GM19463 (cell line): ENCODE measurements around the gene MAP2K5.
"Not testable (repeated sequence)": the region's sequence is repeated elsewhere in the genome, so short reads cannot be mapped to it uniquely, and the experiment has no call there.

Experiments used
- ATAC-seq: cut with Tn5 transposase; IDR thresholded peaks from one replicate; pipeline ENCODE4 v1.9.1; 2021; ENCODE audit warnings: mild to moderate bottlenecking, moderate library complexity; ENCODE audit not compliant: unreplicated experiment

Gene MAP2K5

GRCh38 chr15:67590191-67590590 is 47.7 kb downstream of the MAP2K5 start:
- no peak for ATAC-seq

GRCh38 chr15:67592245-67592644 is 49.7 kb downstream of the MAP2K5 start:
- ATAC-seq = no peak

- ATAC-seq = no peak
Observed at GRCh38 chr15:67593562-67593961, 51.1 kb downstream of the MAP2K5 start.

- no peak for ATAC-seq
Observed at GRCh38 chr15:67594770-67595169, 52.3 kb downstream of the MAP2K5 start.

GRCh38 chr15:67595572-67595971 is 53.1 kb downstream of the MAP2K5 start:
- ATAC-seq = no peak

GRCh38 chr15:67601073-67601472 is 58.6 kb downstream of the MAP2K5 start:
- no peak for ATAC-seq

- ATAC-seq = no peak
Observed at GRCh38 chr15:67603063-67603462, 60.6 kb downstream of the MAP2K5 start.

GRCh38 chr15:67605871-67606270 is 63.4 kb downstream of the MAP2K5 start:
- ATAC-seq = no peak

- ATAC-seq = no peak
Observed at GRCh38 chr15:67606742-67607141, 64.2 kb downstream of the MAP2K5 start.

- no peak for ATAC-seq
Observed at GRCh38 chr15:67607329-67607728, 64.8 kb downstream of the MAP2K5 start.

GRCh38 chr15:67607959-67608637 is 65.6 kb downstream of the MAP2K5 start:
- ATAC-seq = no peak

- ATAC-seq = no peak
Observed at GRCh38 chr15:67608638-67608959, 66.1 kb downstream of the MAP2K5 start.

GRCh38 chr15:67611370-67612369 is 69.2 kb downstream of the MAP2K5 start:
- ATAC-seq = no peak

- no peak for ATAC-seq
Observed at GRCh38 chr15:67613211-67613610, 70.7 kb downstream of the MAP2K5 start.

GRCh38 chr15:67613708-67614107 is 71.2 kb downstream of the MAP2K5 start:
- ATAC-seq = no peak

GRCh38 chr15:67615131-67615534 is 72.6 kb downstream of the MAP2K5 start:
- not testable (repeated sequence) for ATAC-seq

- ATAC-seq = no peak
Observed at GRCh38 chr15:67618297-67618696, 75.8 kb downstream of the MAP2K5 start.

- no peak for ATAC-seq
Observed at GRCh38 chr15:67622110-67622509, 79.6 kb downstream of the MAP2K5 start.

- ATAC-seq = no peak
Observed at GRCh38 chr15:67632261-67632660, 89.8 kb downstream of the MAP2K5 start.

GRCh38 chr15:67635950-67636349 is 93.4 kb downstream of the MAP2K5 start:
- ATAC-seq = not testable (repeated sequence)

- ATAC-seq = no peak
Observed at GRCh38 chr15:67639591-67639990, 97.1 kb downstream of the MAP2K5 start.

- ATAC-seq = no peak
Observed at GRCh38 chr15:67641453-67641852, 99.0 kb downstream of the MAP2K5 start.
